Stomach (tissue), 4 donors: ENCODE measurements around the gene MS4A6A.

Experiments used
- CTCF ChIP-seq, 7 experiments: fragments of 450-650 bp in 4 of 7; fragments of 200-600 bp in 3 of 7; sonication (generic) in 3 of 7; IDR thresholded peaks; one replicate each; pipeline ENCODE4 v1.5.1; 2016 to 2019; ENCODE audit warnings: antibody characterized with exemption in 7 of 7, control low read depth in 2 of 7, mild to moderate bottlenecking in 1 of 7
- EP300 ChIP-seq: sonication (generic); formaldehyde crosslinking; IDR thresholded peaks from one replicate; pipeline ENCODE4 v1.6.1; 2017; ENCODE audit warnings: antibody characterized with exemption
- POLR2A ChIP-seq, 4 donors: fragments of 450-650 bp; IDR thresholded peaks; one replicate each; pipeline ENCODE4 v1.6.1; 2016; ENCODE audit warnings: antibody characterized with exemption in 4 of 4, control low read depth in 2 of 4, mild to moderate bottlenecking in 1 of 4, moderate library complexity in 1 of 4
- POLR2AphosphoS5 ChIP-seq, 3 donors: sonication (generic); formaldehyde crosslinking; IDR thresholded peaks; one replicate each; pipeline ENCODE4 v1.6.1; 2016; ENCODE audit warnings: antibody characterized with exemption in 3 of 3

GRCh38 chr11:60214386-60214785 lies 31.5 kb upstream of the MS4A6A start:
- TF ChIP-seq CTCF (IDR thresholded peaks at IDR 0.05) (no peak), EP300 (no peak), POLR2A (IDR thresholded peaks at IDR 0.05) (no peak), POLR2AphosphoS5 (IDR thresholded peaks at IDR 0.05) (no peak)
